ENCODE measurements around the gene RTP5.

Gene RTP5

GRCh38 chr2:241898463-241899270, 29.1 kb downstream of the RTP5 start:
- in situ Hi-C loops (cut with MboI; ENCODE audit: low sequenced_read_pairs, unreplicated experiment): no loop called here
- no peak for TF ChIP-seq CTCF (IDR thresholded peaks at IDR 0.05; ENCODE audit: borderline replicate concordance, control extremely low read depth, extremely low read depth, insufficient read depth, missing control alignments)
- DNase-seq (ENCODE audit: low spot score): no peak

- TF ChIP-seq CTCF (IDR thresholded peaks at IDR 0.05; ENCODE audit: borderline replicate concordance, control extremely low read depth, extremely low read depth, insufficient read depth, missing control alignments): no peak
- in situ Hi-C loops (cut with MboI; ENCODE audit: low sequenced_read_pairs, unreplicated experiment): no loop called here
- no peak for DNase-seq (ENCODE audit: low spot score)
These were observed 30.9 kb downstream of the RTP5 start for GRCh38 chr2:241900251-241901017.

- TF ChIP-seq CTCF (IDR thresholded peaks at IDR 0.05; ENCODE audit: borderline replicate concordance, control extremely low read depth, extremely low read depth, insufficient read depth, missing control alignments): no peak
- in situ Hi-C loops (cut with MboI; ENCODE audit: low sequenced_read_pairs, unreplicated experiment): no loop called here
- no peak for DNase-seq (ENCODE audit: low spot score)
These were observed 31.5 kb downstream of the RTP5 start for GRCh38 chr2:241901018-241901380.

- no peak for DNase-seq (ENCODE audit: low spot score)
- in situ Hi-C loops (cut with MboI; ENCODE audit: low sequenced_read_pairs, unreplicated experiment): no loop called here
- no peak for TF ChIP-seq CTCF (IDR thresholded peaks at IDR 0.05; ENCODE audit: borderline replicate concordance, control extremely low read depth, extremely low read depth, insufficient read depth, missing control alignments)
These were observed 32.2 kb downstream of the RTP5 start for GRCh38 chr2:241901500-241902351.

GRCh38 chr2:241902357-241902991, 32.9 kb downstream of the RTP5 start:
- TF ChIP-seq CTCF (IDR thresholded peaks at IDR 0.05; ENCODE audit: borderline replicate concordance, control extremely low read depth, extremely low read depth, insufficient read depth, missing control alignments): no peak
- in situ Hi-C loops (cut with MboI; ENCODE audit: low sequenced_read_pairs, unreplicated experiment): no loop called here
- no peak for DNase-seq (ENCODE audit: low spot score)

Data from GM13976 (cell line).